ENCODE results near the gene PRKG1. TPM values are rescaled to one million over a fixed set of nuclear protein-coding genes. Genes with fewer than 3 reads are reported as not detected.

PRKG1 gene
- polyA plus RNA-seq, 3 donors: not detected

DNA sequence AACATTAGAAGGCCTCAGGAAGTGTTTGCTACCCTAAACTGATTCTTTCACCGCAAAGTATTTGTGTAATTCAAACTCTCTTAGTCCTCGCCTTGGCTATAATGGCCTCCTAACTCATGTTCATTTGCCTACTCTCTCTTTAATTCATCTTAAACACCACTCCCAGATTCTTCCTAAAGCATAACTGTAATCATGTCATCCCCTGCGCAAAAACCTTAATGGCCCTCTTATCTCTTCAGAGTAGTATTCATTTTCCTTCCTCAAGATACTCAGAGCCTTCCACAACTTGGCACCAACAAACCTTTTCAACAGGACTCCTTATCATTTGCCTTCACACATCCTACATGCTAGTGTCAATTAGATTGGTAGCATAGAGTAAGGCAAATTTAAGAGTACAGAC, 582.2 kb downstream of the PRKG1 start:
- Histone ChIP-seq H3K4me3 (replicated peaks in 1 of 3; ENCODE audit: low read depth in 2 of 3, low read length in 3 of 3) (no peak overlapping the region), H3K79me2 (ENCODE audit: insufficient read depth, low read length) (no peaks in the 10 kb centered on the region), H3K36me3 (replicated peaks in 1 of 2; ENCODE audit: control insufficient read depth in 1 of 2, insufficient read depth in 2 of 2, low read length in 2 of 2) (no peaks in the 10 kb centered on the region), H3K9ac (ENCODE audit: insufficient read depth, low read length, poor library complexity, severe bottlenecking) (no peak overlapping the region), H4K20me1 (ENCODE audit: insufficient read depth, low read length) (no peaks in the 10 kb centered on the region), H3K4me1 (ENCODE audit: control insufficient read depth in 1 of 2, insufficient read depth in 2 of 2, low read length in 2 of 2) (no peaks in the 10 kb centered on the region), H3K9me3 (replicated peaks in 1 of 2; ENCODE audit: control insufficient read depth in 1 of 2, insufficient read depth in 1 of 2, low read length in 2 of 2) (peaks cover 0 to 4% of the 10 kb centered on the region in 2 donors), H3K4me2 (replicated peaks; ENCODE audit: extremely low read depth, low read length, poor library complexity, severe bottlenecking) (no peak overlapping the region), H2AFZ (ENCODE audit: insufficient read depth, low read depth, low read length, poor library complexity, severe bottlenecking) (no peak overlapping the region), H3K27ac (ENCODE audit: low read depth in 1 of 2, low read length in 2 of 2) (no peak overlapping the region), H3K27me3 (ENCODE audit: control insufficient read depth in 2 of 2, insufficient read depth in 2 of 2, low read length in 2 of 2) (no peaks in the 10 kb centered on the region)
- WGBS (ENCODE audit: insufficient coverage): 90% methylated on average over 3 of the region's 3 CpGs
- H3K36me3 Mint-ChIP-seq: no peaks in the 10 kb centered on the region
- no peaks in the 10 kb centered on the region for H3K4me1 Mint-ChIP-seq
- H3K27me3 Mint-ChIP-seq (ENCODE audit: low read depth in 3 of 3): no peaks in the 10 kb centered on the region
- H3K4me3 Mint-ChIP-seq: no peak overlapping the region
- peaks cover 0 to 5% (median 2%) of the 10 kb centered on the region in 7 donors for H3K9me3 Mint-ChIP-seq
- intact Hi-C loops (cut with micrococcal nuclease): no loop called here
- TF ChIP-seq, protein P1, sequence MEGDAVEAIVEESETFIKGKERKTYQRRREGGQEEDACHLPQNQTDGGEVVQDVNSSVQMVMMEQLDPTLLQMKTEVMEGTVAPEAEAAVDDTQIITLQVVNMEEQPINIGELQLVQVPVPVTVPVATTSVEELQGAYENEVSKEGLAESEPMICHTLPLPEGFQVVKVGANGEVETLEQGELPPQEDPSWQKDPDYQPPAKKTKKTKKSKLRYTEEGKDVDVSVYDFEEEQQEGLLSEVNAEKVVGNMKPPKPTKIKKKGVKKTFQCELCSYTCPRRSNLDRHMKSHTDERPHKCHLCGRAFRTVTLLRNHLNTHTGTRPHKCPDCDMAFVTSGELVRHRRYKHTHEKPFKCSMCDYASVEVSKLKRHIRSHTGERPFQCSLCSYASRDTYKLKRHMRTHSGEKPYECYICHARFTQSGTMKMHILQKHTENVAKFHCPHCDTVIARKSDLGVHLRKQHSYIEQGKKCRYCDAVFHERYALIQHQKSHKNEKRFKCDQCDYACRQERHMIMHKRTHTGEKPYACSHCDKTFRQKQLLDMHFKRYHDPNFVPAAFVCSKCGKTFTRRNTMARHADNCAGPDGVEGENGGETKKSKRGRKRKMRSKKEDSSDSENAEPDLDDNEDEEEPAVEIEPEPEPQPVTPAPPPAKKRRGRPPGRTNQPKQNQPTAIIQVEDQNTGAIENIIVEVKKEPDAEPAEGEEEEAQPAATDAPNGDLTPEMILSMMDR (IDR thresholded peaks at IDR 0.05): no peak
- no peak overlapping the region for H3K27ac Mint-ChIP-seq
- no peak for DNase-seq

DNA sequence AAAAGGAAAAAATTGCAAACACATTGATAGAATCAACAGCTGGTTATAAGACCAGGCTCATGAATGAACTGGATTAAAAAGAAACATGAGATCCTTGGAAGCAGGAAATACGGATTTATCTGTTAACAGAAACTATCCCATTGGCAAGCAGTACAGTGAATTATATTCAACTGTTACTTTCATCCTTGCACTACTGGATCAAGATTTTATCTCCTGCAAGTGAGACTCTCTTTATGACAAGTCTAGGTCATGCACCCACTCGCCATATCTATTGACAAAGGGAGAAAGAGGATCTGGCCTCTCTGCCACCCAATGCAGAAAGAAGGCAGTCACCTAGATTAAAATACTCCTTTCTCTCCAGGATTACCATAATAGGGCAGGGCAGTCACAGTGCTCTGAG, 583.7 kb downstream of the PRKG1 start:
- Histone ChIP-seq H3K36me3 (replicated peaks in 1 of 2; ENCODE audit: control insufficient read depth in 1 of 2, insufficient read depth in 2 of 2, low read length in 2 of 2) (no peaks in the 10 kb centered on the region), H4K20me1 (ENCODE audit: insufficient read depth, low read length) (no peaks in the 10 kb centered on the region), H3K4me1 (ENCODE audit: control insufficient read depth in 1 of 2, insufficient read depth in 2 of 2, low read length in 2 of 2) (no peaks in the 10 kb centered on the region), H3K9me3 (replicated peaks in 1 of 2; ENCODE audit: control insufficient read depth in 1 of 2, insufficient read depth in 1 of 2, low read length in 2 of 2) (peaks cover 0 to 4% of the 10 kb centered on the region in 2 donors), H3K4me3 (replicated peaks in 1 of 3; ENCODE audit: low read depth in 2 of 3, low read length in 3 of 3) (no peak overlapping the region), H2AFZ (ENCODE audit: insufficient read depth, low read depth, low read length, poor library complexity, severe bottlenecking) (no peak overlapping the region), H3K9ac (ENCODE audit: insufficient read depth, low read length, poor library complexity, severe bottlenecking) (no peak overlapping the region), H3K79me2 (ENCODE audit: insufficient read depth, low read length) (no peaks in the 10 kb centered on the region), H3K4me2 (replicated peaks; ENCODE audit: extremely low read depth, low read length, poor library complexity, severe bottlenecking) (no peak overlapping the region), H3K27me3 (ENCODE audit: control insufficient read depth in 2 of 2, insufficient read depth in 2 of 2, low read length in 2 of 2) (no peaks in the 10 kb centered on the region), H3K27ac (ENCODE audit: low read depth in 1 of 2, low read length in 2 of 2) (no peak overlapping the region)
- intact Hi-C loops (cut with micrococcal nuclease): no loop called here
- Mint-ChIP-seq H3K9me3 (peaks cover 0 to 5% (median 2%) of the 10 kb centered on the region in 7 donors), H3K27me3 (ENCODE audit: low read depth in 3 of 3) (no peaks in the 10 kb centered on the region), H3K4me1 (no peaks in the 10 kb centered on the region), H3K36me3 (no peaks in the 10 kb centered on the region), H3K27ac (no peak overlapping the region), H3K4me3 (no peak overlapping the region)
- no peak for DNase-seq
- TF ChIP-seq, protein P1 (IDR thresholded peaks at IDR 0.05): no peak
- 100% methylated on average over 1 of the region's 2 CpGs for WGBS (ENCODE audit: insufficient coverage)
